Adipose tissue (tissue), 3 donors: ENCODE measurements around the gene VIT. TPM values are rescaled to one million over a fixed set of nuclear protein-coding genes. Genes with fewer than 3 reads are reported as not detected.

Experiments
- polyA plus RNA-seq, 3 donors: library from polyadenylated mRNA; stranded (reverse); fragments of 200-250 nt; gene quantifications; one replicate each; pipeline ENCODE4 v1.2.3, GENCODE V29; 2013
- donor health status: healthy with polysubstance abuse.
- donor health status: Bipolar disorder and iron deficiency.
- donor health status: healthy.

Gene VIT
- polyA plus RNA-seq, 3 donors, result 1.2 to 23.6 (median 10.2) TPM

Other genes starting within 250 kb of the VIT start
- 10 to 100 TPM in 2 of 3 donors, 1 to 10 TPM in 1; 8.2 to 54.1 (median 35.4) TPM for gene FEZ2, start 98.5 kb upstream of the VIT start, polyA plus RNA-seq